HepG2 (cell line): ENCODE results near the gene ATRAID. TPM values are rescaled to one million over a fixed set of nuclear protein-coding genes. Genes with fewer than 3 reads are reported as not detected.
A peak's percentile ranks its signal among the peaks of the same experiment; 100 is the strongest.

ENCODE experiments used
- ATAC-seq: fragments of 200-7000 bp; cut with Tn5 transposase; 3 replicates; pipeline ENCODE4 v1.9.1; 2020; ENCODE audit warnings: mild to moderate bottlenecking, moderate library complexity
- BruUV-seq: library from RNA; stranded (reverse); fragments of 400-500 nt; replicated peaks from 2 replicates; lab custom pipeline; 2021; lab: Mats Ljungman, UMichigan
- CTCF ChIA-PET: fragments of 300-600 bp; formaldehyde crosslinking; extraction: SDS; loops from one replicate; lab custom pipeline; 2021; ENCODE audit warnings: low total read pairs, inconsistent platforms, low intra/inter-chr PET ratio; lab: Yijun Ruan, JAX
- POLR2A ChIA-PET: fragments of 350-600 bp; sonication (Branson Sonifier 250); formaldehyde crosslinking; loops from one replicate; lab custom pipeline; 2020; ENCODE audit warnings: antibody characterized with exemption, inconsistent platforms; lab: Yijun Ruan, JAX
- DNase-seq: peaks from one replicate; pipeline ENCODE4 v3.0.0-alpha.2; 2015; ENCODE audit warnings: low spot score
- FAIRE-seq: peaks from 3 replicates; lab custom pipeline; 2011; peaks lifted over from hg19 to GRCh38; lab: Jason Lieb, UNC
- H2AFZ ChIP-seq: one replicate; pipeline ENCODE4 v1.6.1; 2011; ENCODE audit warnings: low read length, inconsistent platforms
- H3K27ac ChIP-seq: fragments of 300-600 bp; 3 replicates; pipeline ENCODE4 v1.8.0; 2011; ENCODE audit warnings: mixed run types, mild to moderate bottlenecking, mixed read lengths, low read length, inconsistent platforms; ENCODE audit not compliant: insufficient read depth; ENCODE audit errors: extremely low read length
- H3K27me3 ChIP-seq, 2 experiments: fragments of 200-600 bp in 1 of 2; 2 replicates in 1 of 2; 3 replicates in 1 of 2; pipeline versions ENCODE4 v1.6.0 to v1.8.0; 2011; ENCODE audit warnings: low read length in 2 of 2, mild to moderate bottlenecking in 2 of 2, moderate library complexity in 2 of 2, inconsistent platforms in 1 of 2; ENCODE audit not compliant: insufficient read depth in 2 of 2, control insufficient read depth in 1 of 2
- H3K36me3 ChIP-seq, 2 experiments: fragments of 200-600 bp in 1 of 2; replicated peaks in 1 of 2; 2 replicates in 1 of 2; 3 replicates in 1 of 2; pipeline versions ENCODE4 v1.5.1 to v1.8.0; 2011; ENCODE audit warnings: low read length in 2 of 2, inconsistent platforms in 1 of 2; ENCODE audit not compliant: insufficient read depth in 2 of 2, control insufficient read depth in 1 of 2
- H3K4me1 ChIP-seq: 2 replicates; pipeline ENCODE4 v1.5.1; 2012; ENCODE audit warnings: low read length, inconsistent platforms; ENCODE audit not compliant: insufficient read depth
- H3K4me2 ChIP-seq: 2 replicates; pipeline ENCODE4 v1.6.0; 2011; ENCODE audit warnings: low read depth, low read length, inconsistent platforms
- H3K4me3 ChIP-seq, 3 experiments: fragments of 200-600 bp in 1 of 3; sonication (generic), shearing (Covaris generic) in 1 of 3; replicated peaks in 1 of 3; 2 replicates each; pipeline ENCODE4 v1.5.1; 2011 to 2016; ENCODE audit warnings: low read length in 3 of 3, inconsistent platforms in 2 of 3, low read depth in 2 of 3, mild to moderate bottlenecking in 2 of 3, control low read depth in 1 of 3, mixed read lengths in 1 of 3; ENCODE audit not compliant: insufficient read depth in 1 of 3
- H3K79me2 ChIP-seq: one replicate; pipeline ENCODE4 v1.6.1; 2011; ENCODE audit warnings: low read length, inconsistent platforms; ENCODE audit not compliant: insufficient read depth
- H3K9ac ChIP-seq: 2 replicates; pipeline ENCODE4 v1.6.0; 2011; ENCODE audit warnings: mild to moderate bottlenecking, low read depth, low read length, inconsistent platforms; ENCODE audit not compliant: insufficient read depth
- H3K9me3 ChIP-seq: 2 replicates; pipeline ENCODE4 v1.5.1; 2012; ENCODE audit warnings: mild to moderate bottlenecking, low read length
- H4K20me1 ChIP-seq: 2 replicates; pipeline ENCODE4 v1.6.0; 2011; ENCODE audit warnings: inconsistent platforms, mild to moderate bottlenecking, low read length, moderate library complexity; ENCODE audit not compliant: insufficient read depth
- BORCS8-MEF2B ChIP-seq: sonication (generic); formaldehyde crosslinking; IDR thresholded peaks from 2 replicates; pipeline ENCODE4 v1.8.0; 2022; ENCODE audit warnings: mild to moderate bottlenecking, missing genetic modification reagents
- ELF1 ChIP-seq: sonication (generic); formaldehyde crosslinking; IDR thresholded peaks from 2 replicates; pipeline ENCODE4 v1.4.0; 2020; ENCODE audit warnings: missing genetic modification reagents
- HOXA5 ChIP-seq: sonication (generic); formaldehyde crosslinking; IDR thresholded peaks from 2 replicates; pipeline ENCODE4 v1.4.0; 2020; ENCODE audit warnings: missing genetic modification reagents
- HOXA7 ChIP-seq: sonication (generic); formaldehyde crosslinking; IDR thresholded peaks from 2 replicates; pipeline ENCODE4 v1.8.1; 2022; ENCODE audit warnings: mild to moderate bottlenecking, missing genetic modification reagents, moderate library complexity
- KMT2A ChIP-seq: sonication (generic); formaldehyde crosslinking; IDR thresholded peaks from 2 replicates; pipeline ENCODE4 v1.4.0; 2020; ENCODE audit warnings: missing genetic modification reagents
- MAFK ChIP-seq, 2 experiments: IDR thresholded peaks in 1 of 2; conservative IDR thresholded peaks in 1 of 2; 2 replicates each; pipeline ENCODE4 v1.6.1; 2011; ENCODE audit warnings: improper control_type of control experiment in 2 of 2, low read length in 2 of 2
- RARG ChIP-seq: sonication (generic); formaldehyde crosslinking; IDR thresholded peaks from 2 replicates; pipeline ENCODE4 v1.4.0; 2020; ENCODE audit warnings: low read depth, mild to moderate bottlenecking, missing genetic modification reagents
- ZNF431 ChIP-seq: sonication (generic); formaldehyde crosslinking; IDR thresholded peaks from 2 replicates; pipeline ENCODE4 v1.9.0; 2022; ENCODE audit warnings: missing genetic modification reagents, low read depth, mild to moderate bottlenecking, borderline replicate concordance
- ZNF460 ChIP-seq: sonication (generic); formaldehyde crosslinking; IDR thresholded peaks from 2 replicates; pipeline ENCODE4 v1.5.1; 2020; ENCODE audit warnings: missing genetic modification reagents, mild to moderate bottlenecking, borderline replicate concordance
- WGBS: methylation state at CpG from one replicate; pipeline ENCODE4 v1.1.6; 2017; ENCODE audit warnings: low lambda C conversion rate; 5-methylcytosine and 5-hydroxymethylcytosine counted together
- in situ Hi-C: cut with HindIII; loops from 2 replicates; pipeline ENCODE4 v1.10.0; 2017; ENCODE audit warnings: low pct_unique_long_range_greater_than_20kb; ENCODE audit not compliant: extremely low pct_ligation_motif_present
- intact Hi-C: fragments of 100-400 bp; cut with micrococcal nuclease; formaldehyde crosslinking; loops from one replicate; pipeline ENCODE4 v1.10.0; 2022; ENCODE audit not compliant: unreplicated experiment
- polyA plus RNA-seq, 8 experiments: library from polyadenylated mRNA; depleted of rRNA in 3 of 8; stranded (reverse) in 7 of 8; unstranded in 1 of 8; fragments of >200 nt; fragmentation: Illumina TruSeq in 4 of 8; extraction: Trizol in 4 of 8; gene quantifications; 2 replicates each; pipeline versions ENCODE4 v1.2.1 to v1.2.3, GENCODE V29; 2011 to 2016; ENCODE audit warnings: low read depth in 4 of 8, missing spikeins in 1 of 8, mixed read lengths in 1 of 8; ENCODE audit not compliant: insufficient read depth in 1 of 8
- total RNA-seq, 5 experiments: library from RNA; depleted of rRNA; stranded (reverse); fragments of >200 nt; fragmentation: Illumina TruSeq; extraction: Trizol; gene quantifications; 2 replicates each; pipeline ENCODE4 v1.2.3, GENCODE V29; 2016; ENCODE audit warnings: low read depth in 1 of 5
- TF ChIP-seq, protein P1 (sequence below): sonication (generic); formaldehyde crosslinking; IDR thresholded peaks from 2 replicates; pipeline ENCODE4 v1.4.0; 2020; ENCODE audit warnings: missing genetic modification reagents, borderline replicate concordance

The ATRAID gene
- total and polyA plus RNA-seq, 2 of the 13 experiments (the other 11 are each of a cell fraction or from before 2014, with no cell fraction given) = 207 to 382 TPM

DNA sequence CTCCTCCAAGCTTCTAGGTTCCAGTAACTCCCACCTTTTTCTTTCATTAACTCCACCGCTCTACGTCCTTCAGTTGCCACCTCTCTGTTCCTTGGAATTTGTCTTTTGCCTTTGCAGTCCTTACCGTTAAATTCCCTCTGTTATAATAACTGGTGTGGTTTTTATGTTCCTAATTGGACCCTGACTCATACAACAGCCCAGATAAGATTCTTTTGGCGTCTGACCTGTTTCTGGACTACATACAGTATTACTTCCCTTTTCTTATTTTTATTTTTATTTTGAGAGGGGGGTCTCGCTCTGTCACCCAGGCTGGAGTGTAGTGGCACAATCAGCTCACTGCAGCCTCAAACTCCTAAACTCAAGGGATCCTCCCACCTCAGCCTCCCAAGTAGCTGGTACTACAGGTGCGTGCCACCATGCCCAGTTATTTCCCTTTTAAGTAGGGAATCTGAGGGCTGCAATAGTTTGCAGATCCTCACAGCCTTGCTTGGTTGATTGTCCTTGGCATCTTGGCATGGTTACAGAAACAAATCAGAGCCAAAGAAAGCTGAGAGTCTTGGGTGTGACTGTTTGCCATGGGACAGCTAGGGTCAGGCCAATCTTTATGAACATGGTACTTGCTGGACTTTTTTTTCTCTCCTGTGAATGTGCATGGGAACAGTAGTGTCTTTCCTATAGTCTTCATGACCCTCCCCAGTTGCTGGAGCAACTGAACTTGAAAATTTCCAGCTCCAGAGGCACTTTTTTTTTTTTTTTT lies 41.1 kb upstream of the ATRAID start:
- Histone ChIP-seq H3K9me3 (no peaks in the 10 kb centered on the region), H2AFZ (no peak overlapping the region), H3K4me2 (no peak overlapping the region), H3K9ac (peak overlapping the region; percentile 37), H3K36me3 (no peaks in the 10 kb centered on the region; a peak in 1 of 5 replicates)
- CTCF ChIA-PET = interaction anchor here (0.8 kb wide), 1 partner anchor 21 kb away, joined by 5 read pairs; no protein-coding TSS in a partner anchor
- BruUV-seq = no TSS peak
- no peak for ATAC-seq
- intact Hi-C loops = loop anchor here (1.0 to 2.0 kb wide), 2 partner anchors 18 to 21 kb away; no protein-coding TSS in a partner anchor
- TF ChIP-seq MAFK (conservative IDR thresholded peaks at IDR 0.05 in 1 of 2, IDR thresholded peaks at IDR 0.05 in 1 of 2; ENCODE audit: low read length in 2 of 2) (no peak), RARG (CRISPR knock-in tag) (peak; percentile 2; the same call in 1 of the 2 replicates), ELF1 (no peak), HOXA7 (CRISPR knock-in tag) (no peak), ZNF431 (CRISPR knock-in tag) (no peak), ZNF460 (peak; percentile 72; the same call in 1 of the 2 replicates), HOXA5 (CRISPR knock-in tag) (0 out of 2 replicates have a peak, but pooled peaks have one; percentile 9), BORCS8-MEF2B (CRISPR knock-in tag) (0 out of 2 replicates have a peak, but pooled peaks have one; percentile 11), KMT2A (no peak)
- TF ChIP-seq, protein P1, sequence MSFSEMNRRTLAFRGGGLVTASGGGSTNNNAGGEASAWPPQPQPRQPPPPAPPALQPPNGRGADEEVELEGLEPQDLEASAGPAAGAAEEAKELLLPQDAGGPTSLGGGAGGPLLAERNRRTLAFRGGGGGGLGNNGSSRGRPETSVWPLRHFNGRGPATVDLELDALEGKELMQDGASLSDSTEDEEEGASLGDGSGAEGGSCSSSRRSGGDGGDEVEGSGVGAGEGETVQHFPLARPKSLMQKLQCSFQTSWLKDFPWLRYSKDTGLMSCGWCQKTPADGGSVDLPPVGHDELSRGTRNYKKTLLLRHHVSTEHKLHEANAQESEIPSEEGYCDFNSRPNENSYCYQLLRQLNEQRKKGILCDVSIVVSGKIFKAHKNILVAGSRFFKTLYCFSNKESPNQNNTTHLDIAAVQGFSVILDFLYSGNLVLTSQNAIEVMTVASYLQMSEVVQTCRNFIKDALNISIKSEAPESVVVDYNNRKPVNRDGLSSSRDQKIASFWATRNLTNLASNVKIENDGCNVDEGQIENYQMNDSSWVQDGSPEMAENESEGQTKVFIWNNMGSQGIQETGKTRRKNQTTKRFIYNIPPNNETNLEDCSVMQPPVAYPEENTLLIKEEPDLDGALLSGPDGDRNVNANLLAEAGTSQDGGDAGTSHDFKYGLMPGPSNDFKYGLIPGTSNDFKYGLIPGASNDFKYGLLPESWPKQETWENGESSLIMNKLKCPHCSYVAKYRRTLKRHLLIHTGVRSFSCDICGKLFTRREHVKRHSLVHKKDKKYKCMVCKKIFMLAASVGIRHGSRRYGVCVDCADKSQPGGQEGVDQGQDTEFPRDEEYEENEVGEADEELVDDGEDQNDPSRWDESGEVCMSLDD (CRISPR knock-in tag) = no peak
- TF ChIP-seq, all 625 proteins: peak for 4
- POLR2A ChIA-PET = interaction anchor here (1.4 to 1.8 kb wide), 3 partner anchors 7 to 77 kb away, joined by 4 to 6 read pairs (median 4); no protein-coding TSS in a partner anchor
- H3K79me2 ChIP-seq = no peaks in the 10 kb centered on the region
- H3K4me1 ChIP-seq = peaks cover 79% of the 10 kb centered on the region
- H3K4me3 ChIP-seq = no peak overlapping the region
- H4K20me1 ChIP-seq = no peaks in the 10 kb centered on the region
- H3K27me3 ChIP-seq = no peaks in the 10 kb centered on the region
- no peak for FAIRE-seq
- peak overlapping the region; percentile 71 for H3K27ac ChIP-seq
- in situ Hi-C loops = no loop called here
- no peak for DNase-seq
- 98% methylated on average over 6 of the region's 6 CpGs for WGBS
